ENCODE measurements around the gene ZFYVE19.

Gene ZFYVE19

DNA sequence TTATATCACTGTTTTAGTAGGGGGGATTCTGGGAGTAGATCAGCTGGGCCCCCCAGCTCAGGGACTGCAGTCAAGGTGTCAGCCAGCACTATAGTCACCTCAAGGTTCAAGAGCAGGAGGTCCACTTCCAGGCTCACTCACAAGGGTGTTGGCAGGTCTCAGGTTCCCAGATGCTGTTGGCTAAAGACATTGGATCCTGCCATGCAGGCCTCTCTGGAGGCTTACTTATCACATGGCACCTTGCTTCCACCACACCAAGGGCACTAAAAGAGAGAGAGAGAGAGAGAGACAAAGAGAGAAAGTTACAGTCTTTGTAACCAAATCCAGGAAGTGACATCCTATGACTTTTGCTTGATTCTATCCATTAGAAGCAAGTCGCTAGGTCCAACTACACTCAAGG lies 29.1 kb downstream of the ZFYVE19 start:
- H3K36me3 ChIP-seq (ENCODE audit: insufficient read depth, low read length): no peaks in the 10 kb centered on the region
- no peak overlapping the region for H2AFZ ChIP-seq (ENCODE audit: low read depth, low read length)
- no peaks in the 10 kb centered on the region for H3K9me3 ChIP-seq (ENCODE audit: low read length)
- peaks cover 4% of the 10 kb centered on the region for H3K27me3 ChIP-seq (ENCODE audit: insufficient read depth, low read length)
- no peaks in the 10 kb centered on the region for H3K4me1 ChIP-seq (ENCODE audit: insufficient read depth, low read length)
- H3K4me3 ChIP-seq (ENCODE audit: low read length): no peak overlapping the region

DNA sequence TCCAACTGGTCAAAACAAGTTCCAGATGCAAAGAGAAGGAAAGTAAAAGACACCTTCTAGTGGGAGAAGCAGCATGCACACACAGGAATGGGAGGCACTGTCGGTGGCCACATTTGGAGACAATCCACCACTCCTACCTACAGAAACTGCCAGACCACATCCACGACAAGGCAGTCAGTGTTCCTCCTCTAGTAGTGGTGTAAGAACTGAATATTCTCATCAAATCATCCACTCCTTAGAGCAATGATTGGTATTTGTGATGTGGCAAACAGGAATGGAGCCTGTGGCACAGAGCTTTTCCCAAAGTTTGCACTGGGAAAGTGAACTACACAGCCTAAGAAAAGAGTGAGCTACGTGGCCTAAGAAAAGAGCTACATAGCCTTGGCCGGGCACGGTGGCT lies 31.9 kb downstream of the ZFYVE19 start:
- Histone ChIP-seq H3K9me3 (ENCODE audit: low read length) (peaks cover 2% of the 10 kb centered on the region), H3K4me1 (ENCODE audit: insufficient read depth, low read length) (no peaks in the 10 kb centered on the region), H2AFZ (ENCODE audit: low read depth, low read length) (no peak overlapping the region), H3K27me3 (ENCODE audit: insufficient read depth, low read length) (peaks cover 26% of the 10 kb centered on the region), H3K4me3 (ENCODE audit: low read length) (no peak overlapping the region), H3K36me3 (ENCODE audit: insufficient read depth, low read length) (no peaks in the 10 kb centered on the region)

DNA sequence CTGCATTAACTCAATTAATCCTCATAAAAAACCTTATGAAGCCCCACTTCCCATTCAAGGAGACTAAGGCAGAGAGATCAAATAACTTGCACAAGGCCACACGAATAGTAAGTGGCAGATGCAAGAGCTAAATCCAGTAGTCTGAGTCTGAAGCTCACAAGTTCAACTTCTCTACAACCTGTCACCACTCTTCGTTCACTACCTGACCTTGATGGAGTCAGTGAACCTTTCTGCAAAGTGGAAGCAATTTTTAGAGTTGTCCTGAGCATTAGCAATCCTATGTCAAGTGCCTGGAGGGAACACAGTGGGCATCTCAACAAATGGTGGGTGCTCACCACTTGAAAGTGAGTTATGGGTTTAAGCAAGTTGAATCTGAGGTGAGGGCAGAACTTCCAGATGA lies 34.9 kb downstream of the ZFYVE19 start:
- H3K9me3 ChIP-seq (ENCODE audit: low read length): peaks cover 2% of the 10 kb centered on the region
- H3K4me1 ChIP-seq (ENCODE audit: insufficient read depth, low read length): no peaks in the 10 kb centered on the region
- H3K27me3 ChIP-seq (ENCODE audit: insufficient read depth, low read length): peaks cover 56% of the 10 kb centered on the region
- no peak overlapping the region for H3K4me3 ChIP-seq (ENCODE audit: low read length)
- no peaks in the 10 kb centered on the region for H3K36me3 ChIP-seq (ENCODE audit: insufficient read depth, low read length)
- H2AFZ ChIP-seq (ENCODE audit: low read depth, low read length): no peak overlapping the region

DNA sequence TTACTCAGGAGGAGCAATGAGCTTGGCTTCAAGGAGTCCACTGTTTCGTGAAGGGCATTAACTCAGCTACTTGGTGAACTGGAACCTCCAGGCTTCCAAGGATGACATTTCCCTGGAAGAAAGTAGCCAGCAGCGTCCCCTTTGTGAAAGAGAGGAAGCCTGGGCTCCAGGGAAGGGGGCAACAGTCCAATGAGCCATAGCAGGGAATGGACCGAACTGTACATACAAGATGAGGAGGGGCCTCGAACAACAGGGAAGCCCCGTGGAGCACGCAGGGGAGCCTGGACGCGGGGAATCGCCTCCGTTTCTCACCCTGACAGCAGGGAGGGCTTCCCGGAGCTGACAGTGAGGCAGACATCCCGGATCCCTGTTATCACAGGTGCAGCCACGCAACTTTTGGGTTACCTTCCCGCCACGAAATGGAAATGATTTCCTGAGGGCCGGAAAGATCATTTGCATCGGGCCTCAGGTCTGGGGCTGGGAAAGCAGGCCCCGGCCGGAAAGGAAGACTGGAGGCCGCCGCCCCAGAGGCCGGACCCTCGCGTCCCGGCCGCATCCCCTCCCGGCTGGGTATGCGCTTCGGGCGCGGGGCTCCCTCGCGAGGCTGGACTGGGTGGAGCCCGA lies 36.5 kb downstream of the ZFYVE19 start:
- Histone ChIP-seq H2AFZ (ENCODE audit: low read depth, low read length) (peak overlapping the region; percentile 74), H3K36me3 (ENCODE audit: insufficient read depth, low read length) (no peaks in the 10 kb centered on the region), H3K27me3 (ENCODE audit: insufficient read depth, low read length) (peaks cover 71% of the 10 kb centered on the region), H3K4me1 (ENCODE audit: insufficient read depth, low read length) (no peaks in the 10 kb centered on the region), H3K9me3 (ENCODE audit: low read length) (peaks cover 2% of the 10 kb centered on the region), H3K4me3 (ENCODE audit: low read length) (peak overlapping the region; percentile 28)

DNA sequence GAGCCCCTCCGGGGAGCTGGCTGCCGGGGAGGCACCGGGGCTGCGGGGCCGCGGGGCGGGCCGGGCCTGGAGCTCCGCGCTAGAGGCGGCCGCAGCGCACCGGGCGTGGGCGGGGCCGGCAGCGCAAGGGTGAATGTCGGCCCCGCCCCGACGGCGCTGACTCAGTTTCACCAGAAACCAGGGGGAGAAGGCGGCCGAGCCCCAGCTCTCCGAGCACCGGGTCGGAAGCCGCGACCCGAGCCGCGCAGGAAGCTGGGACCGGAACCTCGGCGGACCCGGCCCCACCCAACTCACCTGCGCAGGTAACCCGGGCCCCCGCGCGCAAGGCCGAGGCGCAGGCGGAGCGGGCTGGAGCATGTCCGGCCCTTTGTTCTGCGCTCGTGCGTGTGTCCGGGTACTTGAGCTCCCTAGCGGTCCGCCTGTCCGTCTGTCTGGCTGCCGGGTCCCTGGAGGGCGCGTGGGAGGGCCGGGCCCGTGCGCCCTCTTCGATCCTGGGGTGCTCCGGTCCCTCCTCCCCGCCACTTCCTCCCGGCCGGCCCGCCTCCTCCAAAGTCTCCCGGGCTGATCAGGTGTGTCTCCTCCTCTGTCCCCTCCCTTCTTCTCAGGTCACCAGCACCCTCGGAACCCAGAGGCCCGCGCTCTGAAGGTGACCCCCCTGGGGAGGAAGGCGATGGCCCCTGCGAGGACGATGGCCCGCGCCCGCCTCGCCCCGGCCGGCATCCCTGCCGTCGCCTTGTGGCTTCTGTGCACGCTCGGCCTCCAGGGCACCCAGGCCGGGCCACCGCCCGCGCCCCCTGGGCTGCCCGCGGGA lies 37.2 kb downstream of the ZFYVE19 start, which contains the start of gene SPINT1:
SPINT1 (plus strand) TSS at position 164 of the 811 bp plus-strand sequence; CDS start at position 671, 507 bp downstream.
- Histone ChIP-seq H3K9me3 (ENCODE audit: low read length) (peaks cover 2% of the 10 kb centered on the region), H3K4me1 (ENCODE audit: insufficient read depth, low read length) (no peaks in the 10 kb centered on the region), H3K36me3 (ENCODE audit: insufficient read depth, low read length) (no peaks in the 10 kb centered on the region), H2AFZ (ENCODE audit: low read depth, low read length) (peak within 1 kb of the TSS; percentile 74), H3K27me3 (ENCODE audit: insufficient read depth, low read length) (peaks cover 71% of the 10 kb centered on the region), H3K4me3 (ENCODE audit: low read length) (peak within 1 kb of the TSS; percentile 28)

DNA sequence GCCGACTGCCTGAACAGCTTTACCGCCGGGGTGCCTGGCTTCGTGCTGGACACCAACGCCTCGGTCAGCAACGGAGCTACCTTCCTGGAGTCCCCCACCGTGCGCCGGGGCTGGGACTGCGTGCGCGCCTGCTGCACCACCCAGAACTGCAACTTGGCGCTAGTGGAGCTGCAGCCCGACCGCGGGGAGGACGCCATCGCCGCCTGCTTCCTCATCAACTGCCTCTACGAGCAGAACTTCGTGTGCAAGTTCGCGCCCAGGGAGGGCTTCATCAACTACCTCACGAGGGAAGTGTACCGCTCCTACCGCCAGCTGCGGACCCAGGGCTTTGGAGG lies 37.8 kb downstream of the ZFYVE19 start:
- H3K9me3 ChIP-seq (ENCODE audit: low read length): peaks cover 2% of the 10 kb centered on the region
- H3K4me1 ChIP-seq (ENCODE audit: insufficient read depth, low read length): no peaks in the 10 kb centered on the region
- no peak overlapping the region for H2AFZ ChIP-seq (ENCODE audit: low read depth, low read length)
- H3K4me3 ChIP-seq (ENCODE audit: low read length): no peak overlapping the region
- peaks cover 71% of the 10 kb centered on the region for H3K27me3 ChIP-seq (ENCODE audit: insufficient read depth, low read length)
- no peaks in the 10 kb centered on the region for H3K36me3 ChIP-seq (ENCODE audit: insufficient read depth, low read length)

DNA sequence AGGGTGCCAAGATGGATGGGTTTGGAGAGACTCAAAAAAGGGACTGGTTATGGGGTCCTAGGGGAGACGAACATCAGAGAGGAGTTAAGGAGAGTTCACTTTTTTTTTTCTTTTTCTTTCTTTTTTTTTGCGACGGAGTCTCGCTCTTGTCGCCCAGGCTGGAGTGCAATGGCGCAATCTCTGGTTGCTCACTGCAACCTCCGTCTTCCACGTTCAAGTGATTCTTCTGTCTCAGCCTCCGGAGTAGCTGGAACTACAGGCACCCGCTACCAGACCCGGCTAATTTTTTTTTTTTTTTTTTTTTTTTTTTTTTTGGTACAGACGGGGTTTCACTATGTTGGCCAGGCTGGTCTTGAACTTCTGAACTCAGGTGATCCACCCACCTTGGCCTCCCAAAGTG lies 38.1 kb downstream of the ZFYVE19 start:
- peaks cover 70% of the 10 kb centered on the region for H3K27me3 ChIP-seq (ENCODE audit: insufficient read depth, low read length)
- H3K4me1 ChIP-seq (ENCODE audit: insufficient read depth, low read length): no peaks in the 10 kb centered on the region
- peaks cover 2% of the 10 kb centered on the region for H3K9me3 ChIP-seq (ENCODE audit: low read length)
- no peaks in the 10 kb centered on the region for H3K36me3 ChIP-seq (ENCODE audit: insufficient read depth, low read length)
- no peak overlapping the region for H2AFZ ChIP-seq (ENCODE audit: low read depth, low read length)
- H3K4me3 ChIP-seq (ENCODE audit: low read length): no peak overlapping the region

DNA sequence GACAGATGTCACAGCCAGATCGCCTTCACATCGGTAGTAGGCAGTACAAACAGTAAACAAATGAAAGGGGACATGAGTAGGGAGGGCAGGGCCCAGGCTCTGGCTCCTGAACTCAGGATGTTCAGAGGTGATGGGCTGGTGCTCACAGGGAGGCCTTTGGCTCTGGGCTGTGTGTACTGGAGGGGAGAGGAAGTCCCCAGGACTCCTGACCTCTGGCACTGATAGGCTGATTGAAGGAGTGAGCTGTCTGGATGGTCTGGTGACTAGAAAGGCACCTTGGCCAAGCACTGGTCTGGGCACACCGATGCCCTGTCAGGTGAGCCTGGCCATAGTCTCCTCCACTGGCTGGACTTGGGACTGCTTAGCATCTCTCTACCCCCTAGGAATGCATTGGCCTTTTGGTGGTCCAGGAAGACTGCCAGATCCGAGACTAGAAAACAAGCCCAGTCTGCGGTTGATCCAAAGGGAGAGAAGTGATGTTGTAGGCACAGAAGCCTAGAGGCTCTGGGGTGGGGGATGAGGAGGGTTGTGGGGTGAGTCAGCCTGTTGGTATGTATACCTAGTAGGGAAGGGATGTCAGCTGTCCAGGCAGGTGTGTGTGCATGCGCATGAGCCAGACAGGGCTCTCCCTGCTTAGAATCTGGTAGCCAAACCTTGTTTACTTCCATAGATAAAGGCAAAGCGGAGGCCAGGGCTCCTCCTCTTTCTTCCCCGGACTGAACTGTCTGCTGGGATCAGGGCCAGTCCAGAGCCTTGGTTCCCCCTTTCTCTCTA lies 38.8 kb downstream of the ZFYVE19 start:
- Histone ChIP-seq H3K4me3 (ENCODE audit: low read length) (no peak overlapping the region), H3K4me1 (ENCODE audit: insufficient read depth, low read length) (no peaks in the 10 kb centered on the region), H2AFZ (ENCODE audit: low read depth, low read length) (no peak overlapping the region), H3K27me3 (ENCODE audit: insufficient read depth, low read length) (peaks cover 68% of the 10 kb centered on the region), H3K36me3 (ENCODE audit: insufficient read depth, low read length) (no peaks in the 10 kb centered on the region), H3K9me3 (ENCODE audit: low read length) (peaks cover 2% of the 10 kb centered on the region)

DNA sequence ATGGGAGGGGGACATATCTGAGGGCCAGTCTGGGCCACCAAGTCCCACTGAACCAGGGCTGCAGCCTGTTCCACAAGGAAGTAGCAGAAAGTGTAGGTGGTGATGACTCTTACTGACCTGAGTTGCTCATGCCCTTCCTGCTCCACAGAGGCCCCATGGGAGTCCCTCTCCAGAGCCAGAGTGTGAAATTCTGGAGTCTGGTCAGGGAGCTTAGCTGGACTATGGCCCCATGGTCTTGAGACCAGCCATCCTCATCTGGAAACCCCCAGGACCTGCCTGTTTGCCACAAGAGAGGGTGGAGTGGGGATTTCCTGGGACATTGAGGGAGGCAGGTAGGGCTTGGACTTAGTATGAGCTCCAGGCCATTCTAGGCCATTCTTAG lies 39.9 kb downstream of the ZFYVE19 start:
- Histone ChIP-seq H3K9me3 (ENCODE audit: low read length) (peaks cover 2% of the 10 kb centered on the region), H3K36me3 (ENCODE audit: insufficient read depth, low read length) (no peaks in the 10 kb centered on the region), H3K4me1 (ENCODE audit: insufficient read depth, low read length) (no peaks in the 10 kb centered on the region), H3K27me3 (ENCODE audit: insufficient read depth, low read length) (peaks cover 63% of the 10 kb centered on the region), H3K4me3 (ENCODE audit: low read length) (no peak overlapping the region), H2AFZ (ENCODE audit: low read depth, low read length) (no peak overlapping the region)

DNA sequence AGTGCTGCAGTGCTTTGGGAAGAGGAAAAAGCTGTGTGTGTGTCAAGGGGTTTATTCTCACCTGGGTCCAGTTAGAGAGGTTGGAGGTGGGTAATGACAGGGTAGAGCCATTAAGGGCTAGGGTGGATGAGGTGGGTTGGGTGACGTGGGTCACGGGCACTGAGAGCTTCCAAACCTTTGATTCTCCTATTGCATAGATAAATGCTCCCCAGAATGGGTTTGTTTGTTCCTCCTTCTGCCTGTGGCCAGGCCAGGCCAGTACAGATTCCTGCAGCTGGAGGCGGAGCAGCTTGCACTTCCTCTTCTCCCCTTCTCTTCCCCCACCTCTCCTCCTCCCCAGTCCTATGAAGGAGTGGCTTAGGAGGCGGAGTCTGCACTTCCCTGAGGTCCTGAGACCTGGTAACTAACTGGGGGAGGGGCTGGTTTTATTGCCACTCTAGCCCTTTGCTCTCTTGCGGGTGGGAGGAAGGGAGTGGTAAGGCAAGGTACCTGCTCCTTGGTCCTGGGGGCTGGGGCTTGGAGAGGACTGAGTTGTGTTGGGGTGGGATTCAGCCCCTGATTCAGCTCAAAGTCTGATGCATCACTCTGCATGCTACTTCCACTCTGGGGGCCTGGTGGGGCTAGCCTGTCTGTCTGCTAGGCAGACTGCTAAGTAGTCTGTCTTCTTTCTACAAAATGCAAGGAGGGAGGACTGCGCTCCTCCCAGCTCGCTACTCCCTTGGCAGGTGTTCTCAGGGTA lies 40.5 kb downstream of the ZFYVE19 start:
- H3K4me3 ChIP-seq (ENCODE audit: low read length): no peak overlapping the region
- H3K27me3 ChIP-seq (ENCODE audit: insufficient read depth, low read length): peaks cover 57% of the 10 kb centered on the region

DNA sequence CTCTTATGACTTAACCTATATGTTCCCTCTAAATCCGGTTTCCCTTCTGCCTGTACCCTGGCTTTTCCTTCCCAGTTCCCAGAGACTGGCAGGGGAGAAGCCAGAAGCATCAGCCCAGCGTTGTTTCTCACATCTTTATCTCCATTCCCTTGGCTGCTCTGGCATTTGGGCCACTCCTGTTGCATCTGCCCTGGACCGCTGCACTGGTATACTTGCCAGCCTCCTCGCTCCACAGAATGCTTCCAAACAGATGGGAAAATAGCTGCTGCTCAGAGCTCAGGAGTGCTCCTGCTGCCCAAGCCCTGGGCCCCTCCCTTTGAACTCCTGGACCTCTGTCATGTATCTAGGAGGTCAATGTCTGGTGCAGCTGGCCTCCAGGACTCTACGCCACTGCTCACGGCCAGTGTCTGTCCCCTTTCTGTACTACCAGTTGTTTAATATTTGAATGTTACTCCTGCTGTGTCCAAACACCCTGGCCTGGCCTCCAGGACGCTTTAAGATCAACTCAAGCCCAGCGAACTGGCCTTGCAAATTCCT lies 43.8 kb downstream of the ZFYVE19 start:
- Histone ChIP-seq H3K4me3 (ENCODE audit: low read length) (no peak overlapping the region), H3K4me1 (ENCODE audit: insufficient read depth, low read length) (no peaks in the 10 kb centered on the region), H3K36me3 (ENCODE audit: insufficient read depth, low read length) (no peaks in the 10 kb centered on the region), H3K9me3 (ENCODE audit: low read length) (no peaks in the 10 kb centered on the region), H3K27me3 (ENCODE audit: insufficient read depth, low read length) (peaks cover 31% of the 10 kb centered on the region), H2AFZ (ENCODE audit: low read depth, low read length) (no peak overlapping the region)

More for the DNA sequence above, 40.5 kb downstream of the ZFYVE19 start:
- Histone ChIP-seq H2AFZ (ENCODE audit: low read depth, low read length) (no peak overlapping the region), H3K36me3 (ENCODE audit: insufficient read depth, low read length) (no peaks in the 10 kb centered on the region), H3K4me1 (ENCODE audit: insufficient read depth, low read length) (no peaks in the 10 kb centered on the region), H3K9me3 (ENCODE audit: low read length) (peaks cover 2% of the 10 kb centered on the region)

DNA sequence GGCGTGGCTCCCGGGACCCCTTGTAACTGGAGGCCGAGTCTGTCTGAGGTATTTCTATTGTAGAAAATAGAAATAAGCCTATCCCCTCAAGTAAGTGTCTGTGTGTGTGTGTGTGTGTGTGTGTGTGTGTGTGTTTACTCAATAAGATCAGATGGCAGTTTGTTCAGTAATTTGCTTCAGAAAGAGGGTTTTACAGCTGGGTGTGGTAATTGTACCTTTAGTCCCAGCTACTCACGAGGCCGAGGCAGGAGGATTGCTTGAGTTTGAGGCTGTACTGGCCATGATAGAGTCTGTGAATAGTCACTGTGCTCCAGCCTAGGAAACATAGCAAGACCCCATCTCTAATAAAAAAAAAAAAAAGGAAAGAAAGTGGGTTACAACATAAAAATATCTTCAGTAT lies 45.6 kb downstream of the ZFYVE19 start:
- no peak overlapping the region for H2AFZ ChIP-seq (ENCODE audit: low read depth, low read length)
- H3K9me3 ChIP-seq (ENCODE audit: low read length): no peaks in the 10 kb centered on the region
- H3K27me3 ChIP-seq (ENCODE audit: insufficient read depth, low read length): peaks cover 20% of the 10 kb centered on the region
- H3K4me3 ChIP-seq (ENCODE audit: low read length): no peak overlapping the region
- H3K36me3 ChIP-seq (ENCODE audit: insufficient read depth, low read length): no peaks in the 10 kb centered on the region
- H3K4me1 ChIP-seq (ENCODE audit: insufficient read depth, low read length): no peaks in the 10 kb centered on the region

Data from neuron (in vitro differentiated cells).